Measurements from ENCODE around the gene UQCRC2.
"Not testable (repeated sequence)": the region's sequence is repeated elsewhere in the genome, so short reads cannot be mapped to it uniquely, and the experiment has no call there.

The UQCRC2 gene

GRCh38 chr16:21952793-21953540 is at the start of gene UQCRC2:
TSS of gene UQCRC2 (plus strand) at chr16:21953361. CDS start at chr16:21953424, 63 bp downstream.
- DNase-seq (ENCODE audit: low read depth, low spot score): peak; percentile 71

DNA sequence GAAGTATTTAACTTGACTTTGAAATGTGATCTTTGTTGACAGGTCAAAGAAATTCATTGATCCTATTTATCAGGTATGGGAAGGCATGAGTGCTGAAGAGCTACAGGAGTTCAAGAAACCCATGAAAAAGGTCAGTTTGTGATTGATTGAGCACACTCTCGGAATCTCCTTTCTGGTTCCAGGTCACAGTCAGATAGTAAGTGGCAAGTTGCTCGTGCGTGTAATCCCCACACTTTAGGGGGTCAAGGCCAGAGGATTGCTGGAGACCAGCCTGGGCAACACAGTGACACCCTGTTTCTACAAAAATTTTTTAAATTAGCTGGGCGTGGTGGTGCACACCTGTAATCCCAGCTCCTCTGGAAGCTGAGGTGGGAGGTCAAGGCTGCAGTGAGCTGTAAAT is 20.5 kb upstream of the UQCRC2 start:
- not testable (repeated sequence) for DNase-seq (ENCODE audit: low read depth, low spot score)

GRCh38 chr16:21933316-21933715 is 19.8 kb upstream of the UQCRC2 start:
- DNase-seq (ENCODE audit: low read depth, low spot score): not testable (repeated sequence)

DNA sequence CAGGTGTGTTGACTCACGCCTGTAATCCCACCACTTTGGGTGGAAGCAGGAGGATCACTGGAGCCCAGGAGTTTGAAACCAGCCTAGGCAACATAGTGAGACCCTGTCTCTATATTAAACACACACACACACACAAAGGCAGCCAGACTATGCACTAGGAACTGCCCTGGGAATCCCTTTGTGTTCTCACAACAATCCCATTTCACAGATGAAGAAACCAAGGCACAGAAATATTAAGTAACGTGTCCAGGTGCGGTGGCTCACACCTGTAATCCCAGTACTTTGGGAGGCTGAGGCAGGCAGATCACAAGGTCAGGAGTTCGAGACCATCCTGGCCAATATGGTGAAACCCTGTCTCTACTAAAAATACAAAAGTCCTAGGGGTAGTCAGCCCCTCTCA is 19.4 kb upstream of the UQCRC2 start:
- DNase-seq (ENCODE audit: low read depth, low spot score): not testable (repeated sequence)

DNA sequence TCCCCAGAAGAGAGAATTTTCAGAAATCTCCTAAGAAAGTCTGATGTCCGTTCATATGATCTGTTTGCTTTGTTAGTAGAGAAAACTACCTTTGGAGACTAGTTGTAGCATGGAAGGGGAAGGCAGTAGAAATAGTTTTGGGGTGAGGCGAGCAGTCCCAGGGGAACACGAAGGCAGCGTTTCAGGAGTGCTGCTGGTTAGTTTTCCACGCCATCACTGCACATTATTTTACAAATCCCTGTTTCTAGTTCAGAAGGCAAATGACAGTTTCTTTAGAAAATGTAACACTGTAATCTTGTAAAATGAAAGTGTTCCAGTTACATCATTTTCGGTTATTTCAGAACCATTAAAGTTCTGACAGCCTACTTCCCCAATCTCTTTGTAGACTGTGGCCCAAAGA is 16.9 kb upstream of the UQCRC2 start:
- not testable (repeated sequence) for DNase-seq (ENCODE audit: low read depth, low spot score)

DNA sequence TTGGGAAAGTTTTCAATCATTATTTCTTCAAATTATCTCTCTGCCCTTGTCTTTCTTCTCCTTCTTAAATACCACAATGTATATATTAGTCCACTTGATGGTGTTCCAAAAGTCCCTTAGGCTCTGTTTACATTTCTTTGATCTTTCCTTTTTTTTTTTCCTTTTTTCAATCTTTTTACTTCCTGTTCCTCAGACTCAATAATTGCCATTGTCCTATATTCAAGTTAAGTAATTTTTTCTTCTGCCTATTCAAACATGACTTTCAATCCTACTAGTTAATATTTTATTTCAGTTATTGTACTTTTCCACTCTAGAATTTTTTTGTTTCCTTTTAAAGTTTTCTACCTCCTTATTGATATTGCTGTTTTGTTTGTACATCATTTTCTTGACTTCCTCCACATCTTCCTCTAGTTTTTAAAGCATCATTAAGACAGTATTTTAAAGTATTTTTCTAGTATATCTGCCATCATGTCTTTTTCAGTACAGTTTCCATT is 15.8 kb upstream of the UQCRC2 start:
- DNase-seq (ENCODE audit: low read depth, low spot score): no peak

- no peak for DNase-seq (ENCODE audit: low read depth, low spot score)
Measured at GRCh38 chr16:21940570-21940969, 12.6 kb upstream of the UQCRC2 start.

DNA sequence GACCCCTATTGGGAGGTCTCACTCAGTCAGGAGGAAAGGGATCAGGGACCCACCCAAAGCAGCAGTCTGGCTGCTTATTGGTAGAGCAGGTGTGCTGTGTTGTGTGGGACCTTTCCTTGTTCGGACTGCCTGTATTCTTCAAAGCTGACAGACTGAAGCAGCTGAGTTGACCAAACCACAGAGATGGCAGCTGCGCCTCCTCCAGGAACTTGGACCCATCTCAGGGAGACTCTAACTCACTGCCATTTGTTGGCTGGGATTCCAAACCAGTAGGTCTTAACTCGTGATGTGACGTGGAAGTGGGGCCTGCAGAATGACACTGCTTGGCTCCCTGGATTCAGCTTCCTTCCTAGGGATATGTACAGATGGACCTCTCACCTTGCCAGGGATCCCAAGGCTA is 9.6 kb upstream of the UQCRC2 start:
- DNase-seq (ENCODE audit: low read depth, low spot score): no peak

GRCh38 chr16:21946889-21947635 is 6.1 kb upstream of the UQCRC2 start:
- no peak for DNase-seq (ENCODE audit: low read depth, low spot score)

DNA sequence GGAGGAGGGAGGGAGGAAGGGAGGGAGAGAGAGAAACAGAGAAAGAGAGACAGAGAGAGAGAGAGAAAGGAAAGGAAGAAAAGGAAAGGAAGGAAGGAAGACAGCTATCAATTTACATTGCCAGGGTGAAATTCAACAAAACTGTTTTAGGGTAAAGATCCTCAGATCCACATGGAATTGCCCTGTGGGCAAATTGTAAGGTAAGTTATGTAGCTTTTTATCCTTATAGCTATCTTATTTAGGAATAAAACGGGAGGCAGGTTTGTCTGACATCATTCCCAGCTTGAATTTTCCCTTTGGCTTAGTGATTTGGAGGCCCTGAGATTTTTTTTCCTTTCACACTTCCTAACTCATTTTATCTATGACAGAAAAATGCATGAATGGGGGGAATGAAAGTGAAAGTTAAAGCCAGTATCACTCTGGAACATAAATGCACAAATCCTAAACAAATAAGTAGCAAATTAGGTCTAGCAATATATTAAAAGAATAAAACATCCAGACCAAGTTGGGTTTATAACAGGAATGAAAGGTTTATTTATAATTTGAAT is 3.4 kb upstream of the UQCRC2 start:
- DNase-seq (ENCODE audit: low read depth, low spot score): no peak

- no peak for DNase-seq (ENCODE audit: low read depth, low spot score)
Measured at GRCh38 chr16:21950782-21951521, 2.2 kb upstream of the UQCRC2 start.

DNA sequence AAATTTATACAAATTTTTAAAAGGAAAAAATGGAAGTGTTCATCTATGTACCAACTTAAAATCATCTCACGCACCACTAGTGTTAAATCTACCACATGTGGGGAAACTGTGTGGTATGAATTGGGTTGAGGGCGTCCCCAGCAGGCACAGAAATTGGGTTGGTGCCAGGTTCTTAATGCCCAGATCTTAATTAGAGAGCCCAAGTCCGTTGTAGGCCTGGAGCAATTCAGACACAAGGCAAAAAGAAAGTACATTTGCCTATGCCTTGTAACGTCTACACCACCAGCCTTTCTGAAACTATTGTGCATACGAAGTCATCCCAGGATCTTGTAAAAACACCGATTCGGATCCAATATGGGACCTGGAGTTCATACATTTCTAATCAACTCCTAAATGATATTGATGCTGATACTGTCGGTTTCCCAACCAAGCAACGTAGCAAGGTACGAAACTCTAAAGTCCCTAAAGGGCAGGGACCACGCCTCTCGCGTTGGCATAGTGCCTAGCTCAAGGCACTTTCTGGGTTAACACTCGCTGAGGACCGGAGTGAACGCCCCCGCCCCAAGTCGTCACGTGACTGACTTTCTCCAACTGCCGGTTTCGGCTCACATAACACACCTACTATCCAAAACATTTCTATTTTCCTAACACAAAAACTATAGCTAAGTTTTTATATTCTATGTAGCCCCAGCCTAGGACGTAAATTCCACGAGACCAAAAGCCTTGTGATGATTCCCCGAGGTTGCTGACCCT is 945 bp upstream of the UQCRC2 start:
- peak; percentile 42 for DNase-seq (ENCODE audit: low read depth, low spot score)

- no peak for DNase-seq (ENCODE audit: low read depth, low spot score)
Measured at GRCh38 chr16:21953541-21953902, 361 bp downstream of the UQCRC2 start.

DNA sequence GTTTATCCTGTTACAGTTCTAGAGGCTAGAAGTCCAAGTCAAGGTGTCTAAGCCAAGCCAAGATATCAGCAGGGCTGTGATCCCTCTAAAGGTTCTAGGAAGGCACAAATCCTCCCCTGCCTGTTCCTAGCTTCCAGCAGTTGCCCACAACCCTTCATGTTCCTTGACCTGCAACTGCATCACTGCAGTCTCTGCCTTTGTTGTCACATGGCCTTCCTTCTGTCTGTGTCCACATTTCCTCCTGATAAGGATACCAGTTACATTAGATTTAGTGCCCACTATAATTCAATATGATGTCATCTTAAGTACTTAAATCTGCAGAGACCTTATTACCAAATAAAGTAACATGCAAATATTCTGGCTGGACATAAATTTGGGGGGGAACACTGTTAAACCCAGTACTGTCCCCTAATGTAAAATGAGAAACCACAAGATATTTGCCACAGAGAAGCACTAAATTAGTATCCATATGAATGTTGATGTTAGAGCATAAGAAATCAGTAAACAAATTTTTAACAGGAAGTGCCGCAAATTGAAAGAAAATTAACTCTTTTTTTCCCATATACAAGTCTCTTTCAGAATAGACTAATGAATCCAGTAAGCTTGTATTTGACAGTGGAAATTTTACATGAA is 4.7 kb downstream of the UQCRC2 start:
- DNase-seq (ENCODE audit: low read depth, low spot score): no peak

DNA sequence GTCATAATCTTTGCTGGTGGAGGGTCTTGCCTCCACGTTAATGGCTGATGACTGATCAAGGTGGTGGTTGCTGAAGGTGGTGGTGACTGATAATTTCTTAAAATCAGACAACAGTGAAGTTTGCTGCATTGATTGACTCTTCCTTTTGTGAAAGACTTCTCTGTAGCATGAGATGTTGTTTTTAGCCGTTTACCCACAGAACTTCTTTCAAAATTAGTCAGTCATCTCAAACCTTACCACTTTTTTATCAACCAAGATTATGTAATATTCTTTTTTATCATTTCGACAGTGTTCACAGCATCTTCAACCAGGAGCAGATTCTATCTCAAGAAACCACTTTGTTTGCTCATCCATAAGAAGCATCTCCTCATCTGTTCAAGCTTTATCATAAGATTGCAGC is 5.9 kb downstream of the UQCRC2 start:
- no peak for DNase-seq (ENCODE audit: low read depth, low spot score)

GRCh38 chr16:21962475-21962874 is 9.3 kb downstream of the UQCRC2 start:
- DNase-seq (ENCODE audit: low read depth, low spot score): no peak

DNA sequence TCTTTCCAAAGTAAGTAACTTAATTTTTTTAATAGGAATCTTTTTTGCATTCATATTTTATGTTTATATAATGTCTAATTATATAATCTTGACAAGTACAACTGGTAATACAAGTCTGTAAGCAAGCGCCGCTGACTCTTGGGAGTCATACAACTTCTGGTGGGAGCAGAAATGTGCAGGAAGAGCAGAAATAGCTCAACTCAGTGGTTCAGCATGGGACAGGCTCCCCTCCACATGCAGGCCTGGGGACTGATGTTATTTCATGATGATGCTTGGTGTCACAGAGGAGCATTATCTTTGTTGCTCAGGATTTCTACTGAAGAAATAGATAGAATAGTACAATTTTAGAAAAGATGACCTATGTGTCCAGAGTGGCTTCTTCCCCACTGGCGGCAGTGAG is 10.7 kb downstream of the UQCRC2 start:
- no peak for DNase-seq (ENCODE audit: low read depth, low spot score)

- DNase-seq (ENCODE audit: low read depth, low spot score): no peak
Measured at GRCh38 chr16:21964353-21964752, 11.2 kb downstream of the UQCRC2 start.

GRCh38 chr16:21971856-21972255 is 18.7 kb downstream of the UQCRC2 start:
- no peak for DNase-seq (ENCODE audit: low read depth, low spot score)

DNA sequence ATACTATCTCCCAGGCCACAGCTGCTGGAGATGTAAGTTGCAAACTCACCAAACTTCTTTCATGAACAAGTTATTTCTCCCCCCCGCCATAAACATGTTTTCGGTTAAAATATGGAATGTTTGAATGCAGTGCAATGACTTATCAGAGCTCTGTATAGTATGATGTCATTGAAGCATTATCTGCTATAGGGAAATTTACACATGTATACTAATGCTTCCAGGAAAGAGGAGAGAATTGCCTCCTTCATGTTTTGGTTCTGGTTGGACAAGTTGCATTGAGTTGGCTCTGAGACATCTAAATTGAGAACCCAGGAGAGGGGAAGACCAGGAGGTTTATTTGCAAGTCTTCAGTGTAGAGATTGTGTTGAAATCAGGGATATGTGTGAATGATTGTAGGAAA is 20.8 kb downstream of the UQCRC2 start:
- DNase-seq (ENCODE audit: low read depth, low spot score): no peak

DNA sequence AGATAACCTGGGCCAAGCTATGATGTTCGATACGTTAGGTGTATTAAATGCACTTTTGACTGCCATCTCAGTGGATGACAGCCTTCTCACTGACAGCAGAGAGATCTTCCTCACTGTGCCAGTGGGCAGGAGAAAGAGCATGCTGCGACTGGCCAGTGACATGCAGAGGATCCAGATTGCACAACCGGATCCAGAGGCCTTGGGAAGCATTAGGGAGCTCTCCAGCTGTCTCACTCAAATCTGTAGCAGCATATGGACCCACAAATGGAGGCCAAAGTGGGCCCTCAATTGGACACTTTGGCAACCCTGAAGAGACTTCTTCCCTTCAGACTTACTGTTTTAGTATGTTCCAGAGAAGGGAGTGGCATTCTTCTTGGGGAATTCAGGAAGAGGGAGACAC is 26.9 kb downstream of the UQCRC2 start:
- no peak for DNase-seq (ENCODE audit: low read depth, low spot score)

Data from activated naive CD8-positive, alpha-beta T cell treated with anti-CD3 and anti-CD28 coated beads, Interleukin-2, amount 50 U/mL, for 16 hours (primary cell).